ENCODE data around the gene PTBP3.

The PTBP3 gene

GRCh38 chr9:112360047-112360804, 26.8 kb upstream of the PTBP3 start:
- DNase-seq (ENCODE audit: low read depth) = no peak

- DNase-seq (ENCODE audit: low read depth) = no peak
Measured at GRCh38 chr9:112355427-112355897, 22.0 kb upstream of the PTBP3 start.

- DNase-seq (ENCODE audit: low read depth) = no peak
Measured at GRCh38 chr9:112354081-112354743, 20.8 kb upstream of the PTBP3 start.

GRCh38 chr9:112352209-112352608, 18.8 kb upstream of the PTBP3 start:
- DNase-seq (ENCODE audit: low read depth) = no peak

GRCh38 chr9:112351184-112351583, 17.8 kb upstream of the PTBP3 start:
- DNase-seq (ENCODE audit: low read depth) = no peak

GRCh38 chr9:112349008-112349333, 15.6 kb upstream of the PTBP3 start:
- no peak for DNase-seq (ENCODE audit: low read depth)

GRCh38 chr9:112348257-112349007, 15.0 kb upstream of the PTBP3 start:
- peak; percentile 64 for DNase-seq (ENCODE audit: low read depth)

GRCh38 chr9:112341730-112342129, 8.3 kb upstream of the PTBP3 start:
- no peak for DNase-seq (ENCODE audit: low read depth)

GRCh38 chr9:112339886-112340285, 6.5 kb upstream of the PTBP3 start:
- DNase-seq (ENCODE audit: low read depth) = no peak

- no peak for DNase-seq (ENCODE audit: low read depth)
Measured at GRCh38 chr9:112338561-112338960, 5.1 kb upstream of the PTBP3 start.

- DNase-seq (ENCODE audit: low read depth) = no peak
Measured at GRCh38 chr9:112337547-112337946, 4.1 kb upstream of the PTBP3 start.

GRCh38 chr9:112334432-112334841, 1.0 kb upstream of the PTBP3 start:
- DNase-seq (ENCODE audit: low read depth) = no peak

- peak; percentile 89 for DNase-seq (ENCODE audit: low read depth)
Measured at GRCh38 chr9:112333639-112334431, 416 bp upstream of the PTBP3 start.

- no peak for DNase-seq (ENCODE audit: low read depth)
Measured at GRCh38 chr9:112332674-112332976, 794 bp downstream of the PTBP3 start.

GRCh38 chr9:112332214-112332613, 1.2 kb downstream of the PTBP3 start:
- DNase-seq (ENCODE audit: low read depth) = no peak

GRCh38 chr9:112331674-112331952, 1.8 kb downstream of the PTBP3 start:
- DNase-seq (ENCODE audit: low read depth) = no peak

- no peak for DNase-seq (ENCODE audit: low read depth)
Measured at GRCh38 chr9:112328545-112328944, 4.9 kb downstream of the PTBP3 start.

- DNase-seq (ENCODE audit: low read depth) = no peak
Measured at GRCh38 chr9:112327718-112328450, 5.5 kb downstream of the PTBP3 start.

- DNase-seq (ENCODE audit: low read depth) = no peak
Measured at GRCh38 chr9:112326194-112326593, 7.2 kb downstream of the PTBP3 start.

GRCh38 chr9:112325600-112325999, 7.8 kb downstream of the PTBP3 start:
- DNase-seq (ENCODE audit: low read depth) = no peak

- no peak for DNase-seq (ENCODE audit: low read depth)
Measured at GRCh38 chr9:112325127-112325526, 8.3 kb downstream of the PTBP3 start.

- DNase-seq (ENCODE audit: low read depth) = no peak
Measured at GRCh38 chr9:112323378-112323854, 10.0 kb downstream of the PTBP3 start.
